ENCODE data around the gene ETNK1. TPM values are rescaled to one million over a fixed set of nuclear protein-coding genes. Genes with fewer than 3 reads are reported as not detected.
A peak's percentile ranks its signal among the peaks of the same experiment; 100 is the strongest.
"Not testable (repeated sequence)": the region's sequence is repeated elsewhere in the genome, so short reads cannot be mapped to it uniquely, and the experiment has no call there.

ETNK1 gene
- total RNA-seq, 1 donor from 2014 or later, result 93.1 TPM

DNA sequence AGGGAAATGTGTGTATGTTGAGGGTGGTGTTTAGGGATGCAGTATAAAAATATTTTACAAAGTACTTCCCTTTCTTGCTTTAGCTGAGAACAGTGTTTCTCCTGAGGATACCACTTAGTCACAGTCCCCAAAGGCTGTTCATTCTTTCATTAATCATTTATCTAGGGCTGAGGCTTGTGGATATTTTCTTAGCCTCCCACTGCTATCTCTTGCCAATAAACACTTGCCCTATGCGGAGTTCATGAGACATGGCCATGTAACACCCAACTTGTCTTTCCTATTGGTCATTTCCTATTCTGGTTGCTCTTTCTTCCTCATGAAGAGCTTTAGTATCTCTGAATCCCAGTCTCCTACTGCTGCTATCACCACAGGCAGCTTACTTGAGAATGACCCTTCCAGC is 75.1 kb downstream of the ETNK1 start:
- Mint-ChIP-seq H3K36me3 (no peaks in the 10 kb centered on the region), H3K4me1 (ENCODE audit: unreplicated experiment) (no peaks in the 10 kb centered on the region), H3K27me3 (no peaks in the 10 kb centered on the region), H3K27ac (peak overlapping the region; percentile 15), H3K9me3 (no peaks in the 10 kb centered on the region), H3K4me3 (no peak overlapping the region)
- TF ChIP-seq, protein P1, sequence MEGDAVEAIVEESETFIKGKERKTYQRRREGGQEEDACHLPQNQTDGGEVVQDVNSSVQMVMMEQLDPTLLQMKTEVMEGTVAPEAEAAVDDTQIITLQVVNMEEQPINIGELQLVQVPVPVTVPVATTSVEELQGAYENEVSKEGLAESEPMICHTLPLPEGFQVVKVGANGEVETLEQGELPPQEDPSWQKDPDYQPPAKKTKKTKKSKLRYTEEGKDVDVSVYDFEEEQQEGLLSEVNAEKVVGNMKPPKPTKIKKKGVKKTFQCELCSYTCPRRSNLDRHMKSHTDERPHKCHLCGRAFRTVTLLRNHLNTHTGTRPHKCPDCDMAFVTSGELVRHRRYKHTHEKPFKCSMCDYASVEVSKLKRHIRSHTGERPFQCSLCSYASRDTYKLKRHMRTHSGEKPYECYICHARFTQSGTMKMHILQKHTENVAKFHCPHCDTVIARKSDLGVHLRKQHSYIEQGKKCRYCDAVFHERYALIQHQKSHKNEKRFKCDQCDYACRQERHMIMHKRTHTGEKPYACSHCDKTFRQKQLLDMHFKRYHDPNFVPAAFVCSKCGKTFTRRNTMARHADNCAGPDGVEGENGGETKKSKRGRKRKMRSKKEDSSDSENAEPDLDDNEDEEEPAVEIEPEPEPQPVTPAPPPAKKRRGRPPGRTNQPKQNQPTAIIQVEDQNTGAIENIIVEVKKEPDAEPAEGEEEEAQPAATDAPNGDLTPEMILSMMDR (conservative IDR thresholded peaks at IDR 0.05), result no peak
- no peak for DNase-seq (ENCODE audit: extremely low spot score, unreplicated experiment)

DNA sequence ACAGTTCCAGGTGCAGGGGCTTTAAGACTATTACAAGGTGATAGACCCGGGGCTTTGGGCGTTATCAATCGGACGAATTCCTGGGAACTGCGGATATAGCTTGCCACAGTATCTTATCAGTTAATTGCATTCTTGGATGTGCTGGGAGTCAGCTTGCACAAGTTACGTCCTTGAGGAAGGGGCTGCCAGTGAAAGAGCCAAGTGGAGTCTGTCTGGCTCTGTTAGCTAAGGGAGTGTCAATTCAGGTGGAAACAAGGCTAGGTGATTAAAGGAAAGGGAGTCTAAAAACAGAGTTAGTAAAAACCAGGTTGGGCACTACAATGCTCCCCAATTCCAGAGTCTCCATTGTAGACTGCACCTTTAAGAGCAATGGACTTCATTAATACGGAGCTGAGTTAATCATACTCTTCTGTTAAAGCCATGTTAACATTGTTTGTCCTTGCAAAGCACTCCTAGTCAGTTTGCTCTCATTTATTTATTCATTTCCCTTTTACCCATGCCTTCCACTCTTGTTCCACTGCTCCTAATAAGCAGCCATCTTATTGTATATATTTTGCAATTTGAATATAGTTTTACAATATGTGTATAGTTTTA is 76.3 kb downstream of the ETNK1 start:
- H3K27ac Mint-ChIP-seq, result peak overlapping the region; percentile 26

DNA sequence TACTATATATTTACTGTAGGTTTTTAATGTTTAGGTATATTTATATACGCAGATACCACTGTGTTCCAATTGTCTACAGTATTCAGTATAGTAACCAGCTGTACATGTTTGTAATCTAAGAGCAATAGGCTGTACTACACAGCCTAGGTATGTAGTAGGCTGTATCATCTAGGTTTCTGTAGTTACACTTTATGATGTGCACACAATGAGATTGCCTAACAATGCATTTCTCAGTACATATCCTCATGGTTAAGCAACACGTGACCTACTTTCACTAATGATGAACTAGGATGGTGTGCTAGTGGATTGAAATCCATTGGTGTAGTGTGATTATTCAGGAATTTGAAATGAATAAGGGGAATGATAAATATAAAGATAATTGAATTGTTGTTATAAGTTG is 77.7 kb downstream of the ETNK1 start:
- Mint-ChIP-seq H3K36me3 (no peaks in the 10 kb centered on the region), H3K9me3 (no peaks in the 10 kb centered on the region), H3K4me3 (no peak overlapping the region), H3K4me1 (ENCODE audit: unreplicated experiment) (no peaks in the 10 kb centered on the region), H3K27me3 (no peaks in the 10 kb centered on the region), H3K27ac (no peak overlapping the region)
- TF ChIP-seq, protein P1 (conservative IDR thresholded peaks at IDR 0.05), result no peak
- DNase-seq (ENCODE audit: extremely low spot score, unreplicated experiment), result no peak

More for the DNA sequence above, 76.3 kb downstream of the ETNK1 start:
- not testable (repeated sequence) for H3K4me1 Mint-ChIP-seq (ENCODE audit: unreplicated experiment); H3K36me3 Mint-ChIP-seq; DNase-seq (ENCODE audit: extremely low spot score, unreplicated experiment); H3K9me3 Mint-ChIP-seq; H3K27me3 Mint-ChIP-seq
- H3K4me3 Mint-ChIP-seq, result peak overlapping the region; percentile 46

DNA sequence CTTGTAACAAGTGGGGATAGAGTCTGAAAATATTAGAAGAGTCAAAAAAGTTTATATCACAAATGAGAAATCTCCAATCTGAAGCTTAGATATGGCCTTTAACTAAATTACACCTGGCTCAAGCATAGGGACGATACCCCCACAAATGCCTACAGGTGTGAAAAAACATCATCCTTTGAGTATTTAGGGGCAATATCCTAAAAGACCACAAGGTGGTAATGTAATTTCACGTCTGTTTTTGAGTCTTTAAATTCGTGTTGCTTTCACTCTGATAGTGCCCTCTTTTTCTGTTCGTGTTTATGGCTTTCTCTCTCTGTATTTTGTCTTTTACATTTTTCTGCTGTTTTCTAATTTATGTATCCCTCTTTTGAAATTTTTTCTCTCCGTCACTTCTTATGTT is 84.3 kb downstream of the ETNK1 start:
- H3K9me3 Mint-ChIP-seq, result no peaks in the 10 kb centered on the region
- H3K4me3 Mint-ChIP-seq, result no peak overlapping the region
- H3K27ac Mint-ChIP-seq, result no peak overlapping the region
- H3K27me3 Mint-ChIP-seq, result peaks cover 8% of the 10 kb centered on the region
- no peaks in the 10 kb centered on the region for H3K4me1 Mint-ChIP-seq (ENCODE audit: unreplicated experiment)
- TF ChIP-seq, protein P1 (conservative IDR thresholded peaks at IDR 0.05), result peak; percentile 76
- H3K36me3 Mint-ChIP-seq, result no peaks in the 10 kb centered on the region
- no peak for DNase-seq (ENCODE audit: extremely low spot score, unreplicated experiment)

DNA sequence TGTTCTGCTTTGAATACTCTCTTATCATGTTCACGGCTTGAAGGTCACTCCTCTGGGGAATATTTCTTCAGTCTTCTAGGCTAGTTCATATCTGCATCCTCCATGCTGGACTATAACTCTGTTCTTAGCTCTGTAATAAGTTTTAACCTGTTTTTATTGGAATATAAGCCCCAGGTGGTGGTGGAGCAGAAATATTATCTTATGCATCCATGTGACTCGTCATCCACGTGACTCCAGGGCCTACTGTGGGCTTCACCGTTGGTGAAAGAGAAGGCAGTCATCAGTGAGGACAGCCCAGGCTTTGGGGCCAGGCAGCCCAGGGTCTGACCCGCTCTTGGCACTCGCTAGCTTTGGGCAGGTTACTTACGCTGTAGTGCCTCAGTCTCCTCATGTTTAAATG is 87.1 kb downstream of the ETNK1 start:
- Mint-ChIP-seq H3K27me3 (peaks cover 8% of the 10 kb centered on the region), H3K4me1 (ENCODE audit: unreplicated experiment) (no peaks in the 10 kb centered on the region), H3K9me3 (no peaks in the 10 kb centered on the region), H3K36me3 (no peaks in the 10 kb centered on the region), H3K27ac (no peak overlapping the region), H3K4me3 (no peak overlapping the region)
- TF ChIP-seq, protein P1 (conservative IDR thresholded peaks at IDR 0.05), result no peak
- DNase-seq (ENCODE audit: extremely low spot score, unreplicated experiment), result no peak

DNA sequence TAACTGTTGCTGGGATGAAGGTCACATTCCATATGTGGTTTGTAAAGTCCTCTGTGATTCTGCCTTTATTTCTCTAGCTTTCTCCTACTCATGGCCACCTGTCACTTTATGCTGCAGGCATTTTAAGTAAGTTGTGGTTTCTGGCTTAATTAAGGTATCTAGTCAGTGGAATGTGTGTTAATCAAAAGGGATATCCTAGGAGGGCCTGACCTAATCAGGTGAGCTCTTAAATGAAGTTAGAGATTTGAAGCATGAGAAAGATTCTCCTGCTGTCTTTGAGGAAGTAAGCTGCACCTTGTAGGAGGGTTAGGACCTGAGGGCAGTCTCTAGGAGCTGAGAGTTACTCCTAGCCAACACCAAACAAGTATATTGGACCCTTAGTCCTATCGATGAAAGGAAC is 90.3 kb downstream of the ETNK1 start:
- H3K27me3 Mint-ChIP-seq, result peaks cover 8% of the 10 kb centered on the region
- no peaks in the 10 kb centered on the region for H3K4me1 Mint-ChIP-seq (ENCODE audit: unreplicated experiment)
- H3K9me3 Mint-ChIP-seq, result no peaks in the 10 kb centered on the region
- no peak overlapping the region for H3K27ac Mint-ChIP-seq
- TF ChIP-seq, protein P1 (conservative IDR thresholded peaks at IDR 0.05), result no peak
- H3K4me3 Mint-ChIP-seq, result no peak overlapping the region
- H3K36me3 Mint-ChIP-seq, result no peaks in the 10 kb centered on the region
- DNase-seq (ENCODE audit: extremely low spot score, unreplicated experiment), result no peak
